ENCODE measurements around the gene U2AF2. TPM values are rescaled to one million over a fixed set of nuclear protein-coding genes. Genes with fewer than 3 reads are reported as not detected.

The U2AF2 gene
- total and polyA plus RNA-seq, 4 donors, result 109 to 181 (median 132) TPM

- Histone ChIP-seq H3K27ac (ENCODE audit: low read depth in 1 of 2, low read length in 1 of 2) (peak overlapping the region; percentile 94 to 97), H3K4me3 (peak overlapping the region; percentile 10), H3K9me3 (ENCODE audit: control insufficient read depth in 4 of 4, insufficient read depth in 3 of 4, low read length in 3 of 4) (no peaks in the 10 kb centered on the region), H3K9ac (ENCODE audit: insufficient read depth in 1 of 2, low read length in 2 of 2) (peak overlapping the region; percentile 95 to 98), H3K36me3 (ENCODE audit: control insufficient read depth in 4 of 4, insufficient read depth in 4 of 4, low read length in 4 of 4) (peaks cover 0 to 6% (median 4%) of the 10 kb centered on the region in 4 donors), H3K4me1 (ENCODE audit: control insufficient read depth in 5 of 5, insufficient read depth in 5 of 5, low read length in 5 of 5) (peaks cover 13 to 37% (median 25%) of the 10 kb centered on the region in 5 donors), H3K27me3 (ENCODE audit: control insufficient read depth in 3 of 3, insufficient read depth in 3 of 3, low read length in 2 of 3) (no peaks in the 10 kb centered on the region)
- peak; percentile 100 for TF ChIP-seq CTCF (IDR thresholded peaks at IDR 0.05; ENCODE audit: control extremely low read depth, extremely low read depth)
- DNase-seq (peak; percentile 100), ATAC-seq (ENCODE audit: insufficient read depth, low FRiP score) (peak; percentile 56)
- WGBS, 2 donors, result 0 to 1% methylated on average over 57 of the region's 57 CpGs
Observed at GRCh38 chr19:55653651-55654322, 1.0 kb upstream of the U2AF2 start.

GRCh38 chr19:55654323-55654867 lies 440 bp upstream of the U2AF2 start:
- peaks cover 13 to 31% (median 22%) of the 10 kb centered on the region in 5 donors for H3K4me1 ChIP-seq (ENCODE audit: control insufficient read depth in 5 of 5, insufficient read depth in 5 of 5, low read length in 5 of 5)
- peak overlapping the region; percentile 47 for H3K4me3 ChIP-seq
- no peaks in the 10 kb centered on the region for H3K27me3 ChIP-seq (ENCODE audit: control insufficient read depth in 3 of 3, insufficient read depth in 3 of 3, low read length in 2 of 3)
- TF ChIP-seq CTCF (IDR thresholded peaks at IDR 0.05; ENCODE audit: control extremely low read depth, extremely low read depth), result no peak
- H3K27ac ChIP-seq (ENCODE audit: low read depth in 1 of 2, low read length in 1 of 2), result peak overlapping the region; percentile 94 to 97
- WGBS, 2 donors, result 0% methylated on average over 46 to 52 of the region's 52 CpGs
- peak; percentile 88 for ATAC-seq (ENCODE audit: insufficient read depth, low FRiP score)
- peak; percentile 99 to 100 (median 100) for DNase-seq
- peak overlapping the region; percentile 95 to 98 for H3K9ac ChIP-seq (ENCODE audit: insufficient read depth in 1 of 2, low read length in 2 of 2)
- peaks cover 0 to 7% (median 6%) of the 10 kb centered on the region in 4 donors for H3K36me3 ChIP-seq (ENCODE audit: control insufficient read depth in 4 of 4, insufficient read depth in 4 of 4, low read length in 4 of 4)
- H3K9me3 ChIP-seq (ENCODE audit: control insufficient read depth in 4 of 4, insufficient read depth in 3 of 4, low read length in 3 of 4), result no peaks in the 10 kb centered on the region

GRCh38 chr19:55655648-55656040 lies 809 bp downstream of the U2AF2 start:
- Histone ChIP-seq H3K9ac (ENCODE audit: insufficient read depth in 1 of 2, low read length in 2 of 2) (peak overlapping the region; percentile 88 to 93), H3K36me3 (ENCODE audit: control insufficient read depth in 4 of 4, insufficient read depth in 4 of 4, low read length in 4 of 4) (peaks cover 2 to 20% (median 10%) of the 10 kb centered on the region in 4 donors), H3K4me1 (ENCODE audit: control insufficient read depth in 5 of 5, insufficient read depth in 5 of 5, low read length in 5 of 5) (peaks cover 13 to 31% (median 20%) of the 10 kb centered on the region in 5 donors), H3K27ac (ENCODE audit: low read depth in 1 of 2, low read length in 1 of 2) (peak overlapping the region; percentile 90 to 97), H3K9me3 (ENCODE audit: control insufficient read depth in 4 of 4, insufficient read depth in 3 of 4, low read length in 3 of 4) (no peaks in the 10 kb centered on the region), H3K4me3 (peak overlapping the region; percentile 89), H3K27me3 (ENCODE audit: control insufficient read depth in 3 of 3, insufficient read depth in 3 of 3, low read length in 2 of 3) (no peaks in the 10 kb centered on the region)
- ATAC-seq (ENCODE audit: insufficient read depth, low FRiP score) (no peak), DNase-seq (no peak)
- TF ChIP-seq CTCF (IDR thresholded peaks at IDR 0.05; ENCODE audit: control extremely low read depth, extremely low read depth), result no peak
- 0% methylated on average over 19 of the region's 19 CpGs for WGBS, 2 donors
